Heart right ventricle (tissue), 16 donors: Measurements from ENCODE around the gene UBL7. TPM values are rescaled to one million over a fixed set of nuclear protein-coding genes. Genes with fewer than 3 reads are reported as not detected.

Experiments
- ATAC-seq, 8 donors: fragments of 200-7000 bp; cut with Tn5 transposase; one replicate each; pipeline ENCODE4 v1.9.1; 2020; ENCODE audit warnings: mild to moderate bottlenecking in 8 of 8, moderate library complexity in 8 of 8, moderate number of reproducible peaks in 1 of 8
- DNase-seq, 2 donors: peaks; one replicate each; pipeline ENCODE4 v3.0.0-alpha.2; 2020
- H3K27ac ChIP-seq, 10 donors: fragments of 200-600 bp; sonication (generic) in 2 of 10; one replicate each; pipeline versions ENCODE4 v1.5.0 to v1.8.0; 2020 to 2022; ENCODE audit warnings: mild to moderate bottlenecking in 3 of 10
- H3K27me3 ChIP-seq, 7 donors: fragments of 200-600 bp; one replicate each; pipeline ENCODE4 v1.8.0; 2021 to 2022; ENCODE audit warnings: mild to moderate bottlenecking in 2 of 7
- H3K36me3 ChIP-seq, 9 donors: fragments of 200-600 bp; sonication (generic) in 1 of 9; one replicate each; pipeline versions ENCODE4 v1.5.0 to v1.8.0; 2020 to 2022; ENCODE audit warnings: mild to moderate bottlenecking in 2 of 9
- H3K4me1 ChIP-seq, 9 donors: fragments of 200-600 bp; sonication (generic) in 1 of 9; one replicate each; pipeline versions ENCODE4 v1.5.0 to v1.8.0; 2020 to 2022; ENCODE audit warnings: mild to moderate bottlenecking in 4 of 9
- H3K4me3 ChIP-seq, 10 donors: fragments of 200-600 bp; sonication (generic) in 2 of 10; one replicate each; pipeline versions ENCODE4 v1.5.0 to v1.8.0; 2020 to 2022; ENCODE audit warnings: mild to moderate bottlenecking in 7 of 10, moderate library complexity in 2 of 10
- H3K9me3 ChIP-seq, 11 donors: fragments of 200-600 bp in 10 of 11; sonication (generic) in 2 of 11; one replicate each; pipeline versions ENCODE4 v1.5.0 to v1.8.0; 2013 to 2022; ENCODE audit warnings: mild to moderate bottlenecking in 2 of 11, control low read depth in 1 of 11, moderate library complexity in 1 of 11
- WGBS, 2 donors: extraction: QIAGEN DNeasy Blood & Tissue Kit; methylation state at CpG; one replicate each; pipeline ENCODE4 v1.1.7; 2013; ENCODE audit warnings: inconsistent platforms in 1 of 2; 5-methylcytosine and 5-hydroxymethylcytosine counted together
- intact Hi-C, 10 donors: fragments of 100-400 bp; cut with DNase I; formaldehyde crosslinking; loops; one replicate each; pipeline versions ENCODE4 v1.11.1 to v1.14.2; 2022
- polyA plus RNA-seq, 2 donors: library from polyadenylated mRNA; stranded (reverse); fragments of 200-250 nt; gene quantifications; one replicate each; pipeline ENCODE4 v1.2.3, GENCODE V29; 2013
- total RNA-seq, 10 donors: library from RNA; stranded (reverse); fragmentation: NEBNext Ultra II Directional in 3 of 10; extraction: Animal tissue kit (Norgen Biotek cat#: 25700) in 3 of 10; gene quantifications; one replicate each; pipeline versions ENCODE4 v1.2.1 to v1.2.4, GENCODE V29; 2021 to 2023
- TF ChIP-seq, protein P1 (sequence below), 9 donors: fragments of 200-600 bp; sonication (generic) in 2 of 9; IDR thresholded peaks; one replicate each; pipeline versions ENCODE4 v1.5.0 to v1.8.0; 2021 to 2022; ENCODE audit warnings: antibody characterized with exemption in 9 of 9, mild to moderate bottlenecking in 5 of 9, moderate library complexity in 1 of 9
- donor health status: Arrhythmogenic right ventricular cardiomyopathy.
- donor health status: ischemic (EF 13 %, LVEDD 7.1; RV severe dilation, severe dysfunction).
- donor health status: healthy with polysubstance abuse.
- donor health status: DM: no; HTN: yes; CAD: no.
- donor health status: DM: no; HTN: no; CAD: no.
- donor health status: ischemic (EF 25% LVEDD 6.9; RV normal size, moderate dysfunction).
- donor health status: ischemic (EF 25% LVEDD 5.7; RV mildly dilated, moderate dysfunction).
- donor health status: healthy.
- donor health status: DM: yes; HTN: yes; CAD: no.
- donor health status: Ischemic cardiomyopathy.
- donor health status: ischemic (EF 35%, LVEDD 5.7; RV mildly dilated, moderate dysfunction).
- donor health status: nonischemic (EF 11% LVEDD 7.7; RV severe dilation, severe dysfunction).
- donor health status: DM: yes; HTN: yes; CAD: no.
- donor health status: PGD.
- donor health status: ischemic (EF 29% LVEDD 5.4; RV normal size, mild dysfunction).
- donor health status: nonischemic (EF 23%, LVEDD 6.1; RV moderate dilation, normal function).

The UBL7 gene
- total and polyA plus RNA-seq, 12 donors, result 47.0 to 56.6 (median 52.1) TPM

DNA sequence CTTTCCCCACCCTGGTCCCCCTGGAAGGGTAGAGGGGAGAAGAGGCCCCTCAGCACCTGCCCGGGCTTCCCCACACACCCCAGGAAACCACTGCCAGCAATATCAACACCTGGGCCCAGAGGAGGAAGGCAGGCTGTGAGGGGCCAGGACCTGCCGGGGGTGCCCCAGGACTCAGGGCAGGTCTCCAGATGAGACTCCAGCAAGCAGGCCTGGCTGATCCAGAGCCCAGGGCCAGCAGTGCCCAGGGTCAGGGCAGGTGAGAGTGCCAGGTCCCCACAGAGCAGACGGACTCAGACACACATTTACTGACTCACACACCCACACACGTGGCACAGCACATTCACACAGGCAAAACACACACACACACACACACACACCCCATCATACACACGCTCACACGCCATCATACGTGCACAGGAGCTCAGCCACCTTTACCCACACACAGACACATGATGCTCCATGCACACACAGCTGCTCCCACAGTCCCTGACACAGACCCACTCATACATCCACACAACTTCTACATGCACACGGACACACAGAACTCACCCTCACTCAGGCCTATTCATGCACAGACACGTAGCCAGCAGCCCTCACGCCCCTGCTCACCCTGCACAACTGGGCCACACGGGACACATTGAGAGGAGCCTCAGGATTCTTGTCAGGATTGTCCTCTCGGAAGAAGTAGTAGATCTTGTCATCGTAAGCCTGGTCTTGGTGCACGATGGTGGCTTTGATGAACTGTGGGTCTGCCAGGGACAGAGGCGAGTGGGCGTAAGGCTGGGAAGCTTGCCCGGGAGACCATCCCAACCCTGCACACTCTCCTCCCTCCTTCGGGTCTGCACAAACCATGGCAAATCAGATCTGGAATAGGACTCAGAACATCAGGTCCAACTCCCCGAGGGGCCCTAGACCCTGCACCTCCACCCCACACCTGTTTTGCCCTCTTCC, 44.7 kb downstream of the UBL7 start:
- ATAC-seq (no peak), DNase-seq (no peak)
- no peak overlapping the region for H3K4me3 ChIP-seq
- peaks cover 0 to 41% (median 22%) of the 10 kb centered on the region in 9 donors for H3K4me1 ChIP-seq
- H3K9me3 ChIP-seq, result no peaks in the 10 kb centered on the region
- WGBS, 2 donors, result 83% methylated on average over 19 of the region's 19 CpGs
- H3K27me3 ChIP-seq, result no peaks in the 10 kb centered on the region
- TF ChIP-seq, protein P1, sequence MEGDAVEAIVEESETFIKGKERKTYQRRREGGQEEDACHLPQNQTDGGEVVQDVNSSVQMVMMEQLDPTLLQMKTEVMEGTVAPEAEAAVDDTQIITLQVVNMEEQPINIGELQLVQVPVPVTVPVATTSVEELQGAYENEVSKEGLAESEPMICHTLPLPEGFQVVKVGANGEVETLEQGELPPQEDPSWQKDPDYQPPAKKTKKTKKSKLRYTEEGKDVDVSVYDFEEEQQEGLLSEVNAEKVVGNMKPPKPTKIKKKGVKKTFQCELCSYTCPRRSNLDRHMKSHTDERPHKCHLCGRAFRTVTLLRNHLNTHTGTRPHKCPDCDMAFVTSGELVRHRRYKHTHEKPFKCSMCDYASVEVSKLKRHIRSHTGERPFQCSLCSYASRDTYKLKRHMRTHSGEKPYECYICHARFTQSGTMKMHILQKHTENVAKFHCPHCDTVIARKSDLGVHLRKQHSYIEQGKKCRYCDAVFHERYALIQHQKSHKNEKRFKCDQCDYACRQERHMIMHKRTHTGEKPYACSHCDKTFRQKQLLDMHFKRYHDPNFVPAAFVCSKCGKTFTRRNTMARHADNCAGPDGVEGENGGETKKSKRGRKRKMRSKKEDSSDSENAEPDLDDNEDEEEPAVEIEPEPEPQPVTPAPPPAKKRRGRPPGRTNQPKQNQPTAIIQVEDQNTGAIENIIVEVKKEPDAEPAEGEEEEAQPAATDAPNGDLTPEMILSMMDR (IDR thresholded peaks at IDR 0.05), result no peak
- peaks cover 0 to 15% (median 0%) of the 10 kb centered on the region in 9 donors for H3K36me3 ChIP-seq
- H3K27ac ChIP-seq, result no peak overlapping the region
- intact Hi-C loops, result no loop called here

DNA sequence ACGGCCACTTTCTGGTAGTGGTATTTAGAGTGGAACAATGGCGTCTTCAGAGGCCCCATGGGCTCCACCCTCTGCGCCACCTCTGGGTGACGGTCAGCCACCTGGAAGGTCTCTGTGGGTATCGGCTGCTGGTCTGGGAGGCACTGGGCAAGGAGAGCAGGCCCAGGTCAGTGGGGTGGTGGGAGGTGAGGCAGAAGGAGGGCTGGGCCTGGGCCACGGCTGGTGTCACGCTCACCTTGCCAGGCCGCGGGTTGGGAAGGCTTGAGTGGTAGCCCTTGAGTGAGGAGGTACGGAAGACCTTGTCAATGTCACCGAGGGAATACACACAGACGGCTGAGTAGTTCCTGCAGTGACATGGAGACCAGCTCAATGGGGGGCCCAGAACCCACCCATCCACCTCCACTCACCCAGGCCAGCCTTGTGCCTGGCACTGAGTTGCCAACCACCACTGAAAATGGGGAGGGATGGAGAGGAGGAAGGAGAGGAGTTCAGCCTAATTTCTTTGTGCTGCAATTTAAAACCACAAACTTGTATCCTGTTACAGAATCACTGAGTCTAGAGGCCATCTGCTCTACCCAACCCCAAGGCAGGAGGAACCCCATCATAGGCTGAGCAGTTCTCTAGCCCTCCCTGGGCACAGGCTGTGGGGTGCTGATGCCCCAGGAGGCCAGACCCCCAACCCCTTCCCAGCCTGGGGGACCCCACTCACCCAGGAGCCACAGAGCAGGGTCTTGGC, 46.2 kb downstream of the UBL7 start:
- TF ChIP-seq, protein P1 (IDR thresholded peaks at IDR 0.05), result no peak
- H3K4me3 ChIP-seq, result no peak overlapping the region
- no peak for DNase-seq
- H3K27me3 ChIP-seq, result no peaks in the 10 kb centered on the region
- no peak overlapping the region for H3K27ac ChIP-seq
- no peak for ATAC-seq
- H3K9me3 ChIP-seq, result no peaks in the 10 kb centered on the region
- intact Hi-C loops, result no loop called here
- peaks cover 0 to 26% (median 10%) of the 10 kb centered on the region in 9 donors for H3K4me1 ChIP-seq
- H3K36me3 ChIP-seq, result peaks cover 0 to 24% (median 0%) of the 10 kb centered on the region in 9 donors
- WGBS, 2 donors, result 97 to 98% methylated on average over 12 of the region's 12 CpGs

DNA sequence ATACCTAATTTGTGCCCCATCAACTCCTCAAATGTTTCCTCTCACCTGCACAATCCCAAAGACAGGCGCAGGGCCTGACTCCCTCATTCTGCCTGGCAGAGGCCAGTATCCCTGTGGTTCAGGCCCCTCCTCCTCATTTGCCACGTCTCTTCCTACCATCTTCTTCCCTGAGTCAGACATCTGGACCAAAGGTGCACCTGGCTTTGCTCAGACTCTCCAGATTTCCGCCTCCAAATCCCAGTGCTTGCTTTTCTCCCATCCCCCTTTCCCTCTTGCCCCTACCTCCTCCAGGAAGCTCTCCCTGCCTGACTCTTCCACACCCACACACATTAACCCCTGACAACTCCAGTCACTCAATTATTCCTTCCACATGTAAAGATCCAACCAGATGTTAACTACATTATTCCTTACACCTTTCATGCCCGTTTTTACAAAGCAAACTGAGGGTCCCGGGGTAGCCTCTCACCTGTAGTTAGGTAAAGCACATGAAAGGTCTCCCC, 46.8 kb downstream of the UBL7 start:
- DNase-seq, result no peak
- Histone ChIP-seq H3K4me1 (peaks cover 0 to 23% (median 10%) of the 10 kb centered on the region in 9 donors), H3K9me3 (no peaks in the 10 kb centered on the region), H3K4me3 (no peak overlapping the region), H3K27me3 (no peaks in the 10 kb centered on the region), H3K36me3 (peaks cover 0 to 24% (median 0%) of the 10 kb centered on the region in 9 donors), H3K27ac (no peak overlapping the region)
- intact Hi-C loops, result no loop called here
- TF ChIP-seq, protein P1 (IDR thresholded peaks at IDR 0.05), result no peak
- no peak for ATAC-seq
- WGBS, 2 donors, result 90 to 95% methylated on average over 5 of the region's 5 CpGs

DNA sequence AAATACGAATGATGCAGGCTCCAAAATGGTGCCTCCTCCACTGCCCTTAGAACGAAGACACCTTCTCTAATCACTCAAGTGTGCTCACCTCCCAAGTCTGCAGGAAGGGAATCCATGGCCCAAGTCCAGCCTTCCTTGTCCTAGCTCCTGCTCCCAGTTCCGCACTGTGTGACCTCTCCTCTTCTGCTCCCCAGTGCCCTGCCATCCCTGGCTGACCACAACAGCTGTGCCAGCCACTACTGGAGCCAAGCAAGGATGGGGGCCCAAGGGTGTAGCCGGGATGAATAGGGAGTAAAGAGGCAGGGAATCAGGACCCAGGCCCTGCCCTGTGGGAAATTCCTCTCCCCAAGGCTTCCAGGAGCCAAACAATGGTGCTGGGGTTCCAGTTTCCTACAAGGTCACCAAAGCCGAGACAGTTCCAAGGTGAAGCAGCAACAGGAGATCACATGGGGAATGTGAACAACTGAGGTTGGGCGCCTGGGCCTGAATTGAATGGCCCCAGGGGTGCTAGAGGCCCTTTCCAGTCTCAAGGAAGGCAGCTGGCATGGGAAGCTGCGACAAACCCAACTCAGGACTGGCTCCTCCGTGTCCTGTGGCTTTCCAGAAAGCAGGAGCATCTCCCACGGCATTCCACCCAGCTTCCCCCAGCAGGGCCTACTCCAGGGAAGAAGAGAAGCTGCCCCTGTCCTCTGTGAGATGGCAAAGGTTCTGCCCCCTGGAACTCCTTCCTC, 47.4 kb downstream of the UBL7 start:
- H3K4me1 ChIP-seq, result peaks cover 0 to 23% (median 10%) of the 10 kb centered on the region in 9 donors
- H3K9me3 ChIP-seq, result no peaks in the 10 kb centered on the region
- intact Hi-C loops, result no loop called here
- H3K36me3 ChIP-seq, result peaks cover 0 to 24% (median 0%) of the 10 kb centered on the region in 9 donors
- TF ChIP-seq, protein P1 (IDR thresholded peaks at IDR 0.05), result no peak
- no peak overlapping the region for H3K27ac ChIP-seq
- H3K4me3 ChIP-seq, result no peak overlapping the region
- 82 to 87% methylated on average over 9 of the region's 9 CpGs for WGBS, 2 donors
- DNase-seq (no peak), ATAC-seq (no peak)
- H3K27me3 ChIP-seq, result no peaks in the 10 kb centered on the region
